MCF 10A (cell line): Measurements from ENCODE around the gene DUSP19. TPM values are rescaled to one million over a fixed set of nuclear protein-coding genes. Genes with fewer than 3 reads are reported as not detected.

Source experiments
- BruUV-seq: library from RNA; stranded (reverse); fragments of 400-500 nt; replicated peaks from 2 replicates; lab custom pipeline; 2021; lab: Mats Ljungman, UMichigan
- CTCF ChIA-PET: fragments of 300-600 bp; sonication (Branson Sonifier 250); formaldehyde crosslinking; extraction: SDS; loops from one replicate; lab custom pipeline; 2021; ENCODE audit warnings: antibody characterized with exemption, inconsistent platforms; lab: Yijun Ruan, JAX
- POLR2A ChIA-PET: fragments of 300-600, 350-650 bp; sonication (Branson Sonifier 250); formaldehyde crosslinking; extraction: SDS; loops from one replicate; lab custom pipeline; 2020; ENCODE audit warnings: antibody characterized with exemption, inconsistent platforms; lab: Yijun Ruan, JAX
- DNase-seq: peaks from one replicate; pipeline ENCODE4 v3.0.0-alpha.2; 2018; ENCODE audit not compliant: unreplicated experiment
- H3K27ac Mint-ChIP-seq: one replicate; pipeline ENCODE4 v1.8.0; 2022; ENCODE audit warnings: mild to moderate bottlenecking, low read depth, mixed read lengths; ENCODE audit not compliant: unreplicated experiment
- H3K27me3 Mint-ChIP-seq: one replicate; pipeline ENCODE4 v1.8.0; 2022; ENCODE audit warnings: mixed read lengths; ENCODE audit not compliant: insufficient read depth, unreplicated experiment
- H3K36me3 Mint-ChIP-seq: one replicate; pipeline ENCODE4 v1.8.0; 2022; ENCODE audit warnings: mild to moderate bottlenecking, moderate library complexity, mixed read lengths; ENCODE audit not compliant: insufficient read depth, unreplicated experiment
- H3K4me1 Mint-ChIP-seq: one replicate; pipeline ENCODE4 v1.8.0; 2022; ENCODE audit warnings: mixed read lengths; ENCODE audit not compliant: insufficient read depth, unreplicated experiment
- H3K4me3 Mint-ChIP-seq: one replicate; pipeline ENCODE4 v1.8.0; 2022; ENCODE audit warnings: mild to moderate bottlenecking, moderate library complexity, mixed read lengths; ENCODE audit not compliant: unreplicated experiment
- H3K9me3 Mint-ChIP-seq: one replicate; pipeline ENCODE4 v1.8.0; 2022; ENCODE audit warnings: mixed read lengths; ENCODE audit not compliant: unreplicated experiment
- intact Hi-C: fragments of 100-400 bp; cut with micrococcal nuclease; formaldehyde crosslinking; loops from 2 replicates; pipeline ENCODE4 v1.14.1; 2022
- total RNA-seq: library from RNA; stranded (reverse); gene quantifications from 2 replicates; pipeline ENCODE4 v1.2.3, GENCODE V29; 2022
- TF ChIP-seq, protein P1 (sequence below): fragments of 200-600 bp; IDR thresholded peaks from one replicate; pipeline ENCODE4 v1.8.0; 2022; ENCODE audit warnings: antibody characterized with exemption, mild to moderate bottlenecking; ENCODE audit not compliant: unreplicated experiment

DUSP19 gene
- total RNA-seq, 1 experiment from 2014 or later = 0.84 TPM

DNA sequence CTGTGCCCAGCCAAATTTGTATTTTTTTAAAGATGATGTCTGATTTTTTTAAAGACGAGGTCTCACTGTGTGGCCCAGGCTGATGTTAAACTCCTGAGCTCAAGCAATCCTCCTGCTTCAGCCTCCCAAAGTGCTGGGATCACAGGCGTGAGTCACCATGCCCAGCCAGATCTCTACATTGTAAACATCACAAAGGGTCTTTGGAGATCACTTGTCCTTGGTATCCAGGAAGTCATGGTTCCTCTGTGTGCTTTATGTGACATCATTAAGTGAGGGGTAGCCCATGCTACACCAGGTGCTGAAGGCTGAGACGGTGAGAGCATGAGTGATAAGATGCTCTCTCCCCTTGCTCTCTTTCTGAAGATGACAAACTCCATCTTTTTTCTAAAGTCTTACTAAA, 38.7 kb downstream of the DUSP19 start:
- TF ChIP-seq, protein P1, sequence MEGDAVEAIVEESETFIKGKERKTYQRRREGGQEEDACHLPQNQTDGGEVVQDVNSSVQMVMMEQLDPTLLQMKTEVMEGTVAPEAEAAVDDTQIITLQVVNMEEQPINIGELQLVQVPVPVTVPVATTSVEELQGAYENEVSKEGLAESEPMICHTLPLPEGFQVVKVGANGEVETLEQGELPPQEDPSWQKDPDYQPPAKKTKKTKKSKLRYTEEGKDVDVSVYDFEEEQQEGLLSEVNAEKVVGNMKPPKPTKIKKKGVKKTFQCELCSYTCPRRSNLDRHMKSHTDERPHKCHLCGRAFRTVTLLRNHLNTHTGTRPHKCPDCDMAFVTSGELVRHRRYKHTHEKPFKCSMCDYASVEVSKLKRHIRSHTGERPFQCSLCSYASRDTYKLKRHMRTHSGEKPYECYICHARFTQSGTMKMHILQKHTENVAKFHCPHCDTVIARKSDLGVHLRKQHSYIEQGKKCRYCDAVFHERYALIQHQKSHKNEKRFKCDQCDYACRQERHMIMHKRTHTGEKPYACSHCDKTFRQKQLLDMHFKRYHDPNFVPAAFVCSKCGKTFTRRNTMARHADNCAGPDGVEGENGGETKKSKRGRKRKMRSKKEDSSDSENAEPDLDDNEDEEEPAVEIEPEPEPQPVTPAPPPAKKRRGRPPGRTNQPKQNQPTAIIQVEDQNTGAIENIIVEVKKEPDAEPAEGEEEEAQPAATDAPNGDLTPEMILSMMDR = no peak
- ChIA-PET CTCF (interaction anchor here (1.0 kb wide), 1 partner anchor 25 kb away, joined by 3 read pairs; no protein-coding TSS in a partner anchor), POLR2A (interaction anchor here (1.2 kb wide), 1 partner anchor 38 kb away, joined by 4 read pairs; no protein-coding TSS in a partner anchor)
- H3K27ac Mint-ChIP-seq = no peak overlapping the region
- intact Hi-C loops = no loop called here
- no peak overlapping the region for H3K4me3 Mint-ChIP-seq
- H3K27me3 Mint-ChIP-seq = no peaks in the 10 kb centered on the region
- BruUV-seq = no TSS peak
- H3K4me1 Mint-ChIP-seq = no peaks in the 10 kb centered on the region
- no peak for DNase-seq
- peaks cover 12% of the 10 kb centered on the region for H3K36me3 Mint-ChIP-seq
- no peaks in the 10 kb centered on the region for H3K9me3 Mint-ChIP-seq

DNA sequence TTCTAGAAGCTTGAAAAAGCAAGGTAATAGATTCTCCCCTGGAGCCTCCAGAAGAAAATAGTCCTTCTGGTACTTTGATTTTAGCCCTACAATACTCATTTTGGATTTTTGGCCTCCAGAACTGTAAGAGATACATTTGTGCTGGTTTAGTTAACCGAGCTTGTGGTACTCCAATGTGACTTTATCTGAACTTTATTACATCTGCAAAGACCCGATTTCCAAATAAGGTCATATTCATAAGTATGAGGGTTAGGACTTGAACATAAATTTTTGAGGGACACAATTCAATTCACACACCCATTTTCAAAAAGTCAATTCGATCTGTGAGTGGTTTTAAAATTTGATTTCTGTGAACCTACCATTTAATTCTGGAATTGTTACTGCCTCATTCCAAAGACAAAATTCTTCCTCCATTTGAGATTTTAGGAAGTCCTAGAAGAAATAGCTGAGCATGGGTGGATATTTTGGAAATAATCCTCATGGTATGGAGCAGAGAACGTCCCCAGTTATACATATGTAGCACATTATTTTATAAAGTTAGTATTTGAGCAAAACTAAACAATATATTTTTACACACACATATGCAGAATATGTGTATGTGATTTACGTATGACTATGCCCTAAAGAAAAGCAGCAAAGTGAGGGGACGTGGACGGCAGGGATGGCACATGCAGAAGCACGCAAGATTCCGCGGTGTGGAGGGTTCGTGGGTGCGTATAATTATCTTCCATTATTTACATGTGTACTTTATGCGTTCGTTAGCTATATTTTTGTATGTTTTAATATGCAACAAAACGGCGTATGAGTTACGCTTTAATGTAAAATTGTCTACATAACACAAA, 44.8 kb downstream of the DUSP19 start:
- TF ChIP-seq, protein P1 = no peak
- intact Hi-C loops = no loop called here
- H3K27ac Mint-ChIP-seq = peak overlapping the region; percentile 96
- peak overlapping the region; percentile 84 for H3K4me3 Mint-ChIP-seq
- H3K36me3 Mint-ChIP-seq = peaks cover 16% of the 10 kb centered on the region
- H3K4me1 Mint-ChIP-seq = peaks cover 9% of the 10 kb centered on the region
- ChIA-PET POLR2A (interaction anchor here (0.7 to 5.3 kb wide), 16 partner anchors 10 to 407 kb away, joined by 3 to 112 read pairs (median 4); partner anchors contain the start of genes DNAJC10, DUSP19 and NCKAP1), CTCF (interaction anchor here (0.7 to 0.9 kb wide), 4 partner anchors 10 to 65 kb away, joined by 3 to 5 read pairs (median 3); partner anchors contain the start of gene DUSP19)
- no peaks in the 10 kb centered on the region for H3K9me3 Mint-ChIP-seq
- no TSS peak for BruUV-seq
- H3K27me3 Mint-ChIP-seq = no peaks in the 10 kb centered on the region
- DNase-seq = peak; percentile 6

DNA sequence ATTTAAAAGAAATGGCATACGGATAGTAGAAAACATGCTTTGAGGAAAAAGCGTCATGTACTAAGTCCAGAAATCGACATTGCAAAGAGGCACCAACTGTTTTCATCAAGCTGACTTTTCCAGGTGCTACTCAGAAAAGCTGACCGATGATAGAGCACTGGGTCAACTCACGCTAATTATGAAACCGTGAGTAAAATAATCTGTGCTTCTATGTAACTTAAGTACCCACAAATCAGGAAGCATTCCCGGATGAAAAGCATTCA, 45.3 kb downstream of the DUSP19 start:
- H3K4me3 Mint-ChIP-seq = peak overlapping the region; percentile 84
- TF ChIP-seq, protein P1 = no peak
- no peak for DNase-seq
- peak overlapping the region; percentile 96 for H3K27ac Mint-ChIP-seq
- ChIA-PET CTCF (interaction anchor here (0.8 kb wide), 1 partner anchor 11 kb away, joined by 3 read pairs; no protein-coding TSS in a partner anchor), POLR2A (interaction anchor here (0.7 to 5.3 kb wide), 16 partner anchors 11 to 408 kb away, joined by 3 to 112 read pairs (median 4); partner anchors contain the start of genes DNAJC10, DUSP19 and NCKAP1)
- no peaks in the 10 kb centered on the region for H3K9me3 Mint-ChIP-seq
- peaks cover 9% of the 10 kb centered on the region for H3K4me1 Mint-ChIP-seq
- intact Hi-C loops = loop anchor here (1.0 kb wide), 2 partner anchors 46 to 86 kb away; partner anchors contain the start of genes DUSP19 and NCKAP1
- BruUV-seq = no TSS peak
- H3K27me3 Mint-ChIP-seq = no peaks in the 10 kb centered on the region
- H3K36me3 Mint-ChIP-seq = peaks cover 15% of the 10 kb centered on the region
